OCI-LY3 (cell line): ENCODE measurements around the gene CA12.

Experiments used
- EZH2phosphoT487 ChIP-seq: fragments of 200-600 bp; shearing (Covaris generic); IDR thresholded peaks from 2 replicates; pipeline ENCODE4 v1.6.1; 2018; ENCODE audit warnings: antibody characterized with exemption, mixed run types, low read depth
- TF ChIP-seq, protein P1 (sequence below): fragments of 200-600, 300-600 bp; sonication (generic); IDR thresholded peaks from 2 replicates; pipeline ENCODE4 v1.5.1; 2014; ENCODE audit warnings: antibody characterized with exemption, low read length, low read depth

DNA sequence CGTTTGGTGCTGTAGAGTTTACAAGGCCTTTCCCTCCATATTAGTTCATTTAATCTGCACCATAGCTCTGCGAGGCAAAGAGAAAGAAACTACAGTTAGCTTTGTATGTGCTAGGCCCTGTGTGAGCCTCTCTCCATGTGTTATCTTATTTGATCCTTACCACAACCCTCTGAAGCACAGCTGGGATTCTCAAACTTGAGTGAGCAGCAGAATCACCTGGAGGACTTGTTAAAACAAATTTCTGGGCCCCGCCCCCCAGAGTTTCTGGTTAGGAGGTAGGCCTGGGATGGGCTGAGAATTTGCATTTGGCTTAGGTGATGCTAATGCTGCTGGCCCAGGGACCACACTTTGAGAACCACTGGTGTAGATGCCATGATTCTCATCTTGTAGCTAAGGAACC lies 12.3 kb downstream of the CA12 start:
- TF ChIP-seq, protein P1, sequence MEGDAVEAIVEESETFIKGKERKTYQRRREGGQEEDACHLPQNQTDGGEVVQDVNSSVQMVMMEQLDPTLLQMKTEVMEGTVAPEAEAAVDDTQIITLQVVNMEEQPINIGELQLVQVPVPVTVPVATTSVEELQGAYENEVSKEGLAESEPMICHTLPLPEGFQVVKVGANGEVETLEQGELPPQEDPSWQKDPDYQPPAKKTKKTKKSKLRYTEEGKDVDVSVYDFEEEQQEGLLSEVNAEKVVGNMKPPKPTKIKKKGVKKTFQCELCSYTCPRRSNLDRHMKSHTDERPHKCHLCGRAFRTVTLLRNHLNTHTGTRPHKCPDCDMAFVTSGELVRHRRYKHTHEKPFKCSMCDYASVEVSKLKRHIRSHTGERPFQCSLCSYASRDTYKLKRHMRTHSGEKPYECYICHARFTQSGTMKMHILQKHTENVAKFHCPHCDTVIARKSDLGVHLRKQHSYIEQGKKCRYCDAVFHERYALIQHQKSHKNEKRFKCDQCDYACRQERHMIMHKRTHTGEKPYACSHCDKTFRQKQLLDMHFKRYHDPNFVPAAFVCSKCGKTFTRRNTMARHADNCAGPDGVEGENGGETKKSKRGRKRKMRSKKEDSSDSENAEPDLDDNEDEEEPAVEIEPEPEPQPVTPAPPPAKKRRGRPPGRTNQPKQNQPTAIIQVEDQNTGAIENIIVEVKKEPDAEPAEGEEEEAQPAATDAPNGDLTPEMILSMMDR = no peak
- TF ChIP-seq EZH2phosphoT487 = no peak
